Colonic mucosa (tissue), 4 donors: ENCODE data around the gene IRGC. TPM values are rescaled to one million over a fixed set of nuclear protein-coding genes. Genes with fewer than 3 reads are reported as not detected.

Experiments
- DNase-seq: peaks from one replicate; pipeline ENCODE4 v3.0.0-alpha.2; 2020
- H3K27ac ChIP-seq: fragments of 200-600 bp; one replicate; pipeline ENCODE4 v1.8.0; 2021
- H3K27me3 ChIP-seq: fragments of 200-600 bp; one replicate; pipeline ENCODE4 v1.8.0; 2021
- H3K36me3 ChIP-seq: fragments of 200-600 bp; one replicate; pipeline ENCODE4 v1.8.0; 2021
- H3K4me1 ChIP-seq: fragments of 200-600 bp; one replicate; pipeline ENCODE4 v1.8.0; 2021; ENCODE audit warnings: mild to moderate bottlenecking
- H3K4me3 ChIP-seq: fragments of 200-600 bp; one replicate; pipeline ENCODE4 v1.8.0; 2021
- H3K9ac ChIP-seq, 2 donors: one replicate each; pipeline ENCODE4 v1.7.0; 2013; ENCODE audit warnings: control low read depth in 2 of 2, low read depth in 2 of 2, low read length in 2 of 2
- H3K9me3 ChIP-seq: fragments of 200-600 bp; one replicate; pipeline ENCODE4 v1.8.0; 2021
- intact Hi-C: fragments of 100-400 bp; cut with DNase I; formaldehyde crosslinking; loops from one replicate; pipeline ENCODE4 v1.14.1; 2022
- total RNA-seq, 2 donors: library from RNA; stranded (reverse); fragmentation: NEBNext Ultra II Directional in 1 of 2; extraction: Animal tissue kit (Norgen Biotek cat#: 25700) in 1 of 2; gene quantifications; one replicate each; pipeline ENCODE4 v1.2.1, GENCODE V29; 2021
- TF ChIP-seq, protein P1 (sequence below): fragments of 200-600 bp; IDR thresholded peaks from one replicate; pipeline ENCODE4 v1.8.0; 2022; ENCODE audit warnings: antibody characterized with exemption, mild to moderate bottlenecking
- donor health status: healthy.
- donor health status: DM: no; HTN: no; CAD: no.
- donor health status: DM: no; HTN: no; CAD: no.

IRGC gene, protein sequence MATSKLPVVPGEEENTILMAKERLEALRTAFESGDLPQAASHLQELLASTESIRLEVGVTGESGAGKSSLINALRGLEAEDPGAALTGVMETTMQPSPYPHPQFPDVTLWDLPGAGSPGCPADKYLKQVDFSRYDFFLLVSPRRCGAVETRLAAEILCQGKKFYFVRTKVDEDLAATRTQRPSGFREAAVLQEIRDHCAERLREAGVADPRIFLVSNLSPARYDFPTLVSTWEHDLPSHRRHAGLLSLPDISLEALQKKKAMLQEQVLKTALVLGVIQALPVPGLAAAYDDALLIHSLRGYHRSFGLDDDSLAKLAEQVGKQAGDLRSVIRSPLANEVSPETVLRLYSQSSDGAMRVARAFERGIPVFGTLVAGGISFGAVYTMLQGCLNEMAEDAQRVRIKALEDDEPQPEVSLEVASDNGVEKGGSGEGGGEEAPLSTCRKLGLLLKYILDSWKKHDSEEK
- not detected for total RNA-seq

DNA sequence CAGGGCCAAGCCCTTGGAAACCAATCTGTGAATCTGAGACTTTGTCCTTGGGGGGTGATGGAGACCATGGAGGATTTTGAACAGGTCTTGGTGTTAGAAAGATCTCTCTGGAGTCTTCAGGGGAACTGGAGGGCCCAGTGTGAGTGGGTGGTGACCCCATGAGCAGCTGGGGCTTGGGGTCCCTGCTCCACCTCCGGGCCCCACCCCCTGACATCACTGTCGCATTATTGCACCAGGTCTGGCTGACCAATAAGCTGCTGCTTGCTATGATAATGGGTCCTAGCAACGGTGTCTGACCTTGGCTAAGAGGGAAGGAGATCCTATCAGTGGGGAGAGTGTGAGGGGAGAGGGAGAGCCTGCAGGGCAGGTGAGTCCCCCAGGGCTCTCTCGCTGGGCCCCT, at the start of gene IRGC:
Gene IRGC (plus strand): TSS at position 301 of the 400 bp plus-strand sequence. CDS start 2,483 bp downstream, outside the sequence.
- no peak within 1 kb of the TSS for H3K9ac ChIP-seq
- no peaks in the 10 kb centered on the region for H3K27me3 ChIP-seq
- TF ChIP-seq, protein P1, sequence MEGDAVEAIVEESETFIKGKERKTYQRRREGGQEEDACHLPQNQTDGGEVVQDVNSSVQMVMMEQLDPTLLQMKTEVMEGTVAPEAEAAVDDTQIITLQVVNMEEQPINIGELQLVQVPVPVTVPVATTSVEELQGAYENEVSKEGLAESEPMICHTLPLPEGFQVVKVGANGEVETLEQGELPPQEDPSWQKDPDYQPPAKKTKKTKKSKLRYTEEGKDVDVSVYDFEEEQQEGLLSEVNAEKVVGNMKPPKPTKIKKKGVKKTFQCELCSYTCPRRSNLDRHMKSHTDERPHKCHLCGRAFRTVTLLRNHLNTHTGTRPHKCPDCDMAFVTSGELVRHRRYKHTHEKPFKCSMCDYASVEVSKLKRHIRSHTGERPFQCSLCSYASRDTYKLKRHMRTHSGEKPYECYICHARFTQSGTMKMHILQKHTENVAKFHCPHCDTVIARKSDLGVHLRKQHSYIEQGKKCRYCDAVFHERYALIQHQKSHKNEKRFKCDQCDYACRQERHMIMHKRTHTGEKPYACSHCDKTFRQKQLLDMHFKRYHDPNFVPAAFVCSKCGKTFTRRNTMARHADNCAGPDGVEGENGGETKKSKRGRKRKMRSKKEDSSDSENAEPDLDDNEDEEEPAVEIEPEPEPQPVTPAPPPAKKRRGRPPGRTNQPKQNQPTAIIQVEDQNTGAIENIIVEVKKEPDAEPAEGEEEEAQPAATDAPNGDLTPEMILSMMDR, result no peak
- intact Hi-C loops, result no loop called here
- H3K27ac ChIP-seq, result no peak within 1 kb of the TSS
- H3K36me3 ChIP-seq, result no peaks in the 10 kb centered on the region
- H3K4me3 ChIP-seq, result no peak within 1 kb of the TSS
- no peak for DNase-seq
- H3K9me3 ChIP-seq, result no peaks in the 10 kb centered on the region
- H3K4me1 ChIP-seq, result no peaks in the 10 kb centered on the region

DNA sequence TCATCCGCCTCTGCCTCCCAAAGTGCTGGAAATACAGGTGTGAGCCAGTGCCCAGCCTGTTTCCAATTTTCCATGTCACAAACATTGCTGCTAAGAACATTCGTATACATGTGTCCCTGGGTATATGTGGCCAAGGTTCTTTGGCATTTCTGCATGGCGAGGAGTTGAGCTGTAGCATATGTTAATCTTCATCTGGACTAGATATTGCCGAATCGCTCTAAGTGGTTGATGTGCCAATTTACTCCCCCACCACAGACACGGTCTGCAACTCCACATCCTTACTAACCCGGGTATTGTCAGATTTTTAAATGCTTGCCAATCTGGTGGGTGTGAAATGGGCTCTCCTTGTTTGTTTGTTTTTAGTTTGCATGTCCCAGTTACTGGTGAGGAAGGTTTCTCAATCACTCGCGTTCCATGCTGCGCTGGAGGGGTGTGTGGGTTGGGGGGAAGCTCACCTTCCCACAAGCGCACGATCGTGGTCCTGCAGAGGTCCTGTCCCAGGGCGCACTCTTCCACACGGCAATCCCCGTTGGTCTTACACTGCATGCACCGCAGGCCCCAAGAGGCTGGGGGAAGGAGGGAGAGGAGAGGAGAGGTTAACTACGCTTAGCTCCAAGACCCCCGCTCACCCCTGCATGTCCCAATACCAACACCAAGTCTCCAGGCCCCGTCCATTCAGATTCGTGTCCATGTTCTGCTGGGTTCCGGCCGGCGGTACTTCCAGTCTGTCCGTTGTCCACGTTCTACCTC, 48.6 kb upstream of the IRGC start:
- no peaks in the 10 kb centered on the region for H3K36me3 ChIP-seq
- DNase-seq, result peak; percentile 46
- TF ChIP-seq, protein P1, result no peak
- no peak overlapping the region for H3K27ac ChIP-seq
- intact Hi-C loops, result no loop called here
- H3K9ac ChIP-seq, result peak overlapping the region; percentile 40 to 48
- peak overlapping the region; percentile 26 for H3K4me3 ChIP-seq
- peaks cover 3% of the 10 kb centered on the region for H3K4me1 ChIP-seq
- no peaks in the 10 kb centered on the region for H3K9me3 ChIP-seq
- H3K27me3 ChIP-seq, result no peaks in the 10 kb centered on the region

DNA sequence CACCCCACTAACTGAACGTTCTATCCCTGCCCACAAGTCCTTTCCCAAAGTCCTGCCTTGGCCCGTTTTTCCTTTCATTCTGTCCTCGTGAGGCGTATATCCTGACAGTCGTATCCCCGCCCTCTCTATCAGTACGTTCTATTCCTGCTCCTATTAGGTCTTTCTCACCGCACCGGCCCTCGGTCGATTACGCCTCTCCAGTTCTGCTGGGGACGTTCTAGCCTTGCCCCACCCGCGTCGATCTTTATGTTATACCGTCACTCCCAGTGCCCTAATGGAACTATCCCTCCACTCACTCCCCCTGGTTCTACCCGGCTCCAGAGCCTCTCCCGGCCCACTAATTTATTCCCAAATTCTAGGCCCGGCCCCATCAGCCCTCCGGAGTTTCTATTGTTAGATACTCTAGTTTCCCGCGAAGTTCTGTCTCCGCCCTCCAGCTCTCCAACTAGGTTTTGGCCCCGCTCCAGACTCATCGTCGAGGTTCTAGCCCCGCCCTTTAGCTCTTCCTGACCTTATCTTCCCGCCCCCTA, 47.9 kb upstream of the IRGC start:
- intact Hi-C loops, result no loop called here
- DNase-seq, result peak; percentile 100

DNA sequence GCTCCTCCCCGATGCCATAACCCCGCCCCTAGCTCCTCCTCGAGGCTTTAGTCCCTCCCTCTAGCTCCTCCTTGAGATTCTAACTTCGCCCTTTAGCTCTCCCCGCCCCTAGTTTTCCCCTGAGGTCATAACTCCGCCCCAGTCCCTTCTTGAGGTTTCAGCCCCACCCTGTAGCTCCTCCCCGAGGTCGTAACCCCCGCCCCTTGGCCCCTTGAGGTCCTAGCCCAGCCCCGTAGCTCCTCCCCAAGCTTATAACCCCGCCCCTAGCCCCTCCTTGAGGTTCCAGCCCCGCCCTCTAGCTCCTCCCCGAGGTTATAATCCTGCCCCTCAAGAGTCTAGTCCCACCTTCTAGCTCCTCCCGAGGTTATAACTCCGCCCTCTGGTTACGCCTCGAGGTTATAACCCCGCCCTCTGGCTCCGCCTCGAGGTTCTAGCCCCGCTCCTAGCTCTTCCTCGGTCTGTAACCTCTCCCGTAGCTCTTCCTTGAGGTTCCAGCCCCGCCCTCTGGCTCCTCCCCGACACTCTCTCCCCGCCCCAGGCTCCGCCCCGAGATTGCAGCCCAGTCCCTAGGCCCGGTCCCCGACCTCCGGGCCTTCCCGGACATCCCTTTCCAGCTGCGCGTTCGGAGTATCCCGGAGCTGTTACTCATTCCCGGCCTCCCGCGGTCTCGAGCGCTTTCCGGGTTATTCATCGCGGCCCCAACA, 47.3 kb upstream of the IRGC start:
- TF ChIP-seq, protein P1, result no peak
- Histone ChIP-seq H3K27me3 (no peaks in the 10 kb centered on the region), H3K9ac (peak overlapping the region; percentile 77 to 92), H3K4me3 (peak overlapping the region; percentile 57), H3K27ac (peak overlapping the region; percentile 96), H3K9me3 (no peaks in the 10 kb centered on the region), H3K36me3 (no peaks in the 10 kb centered on the region), H3K4me1 (peaks cover 3% of the 10 kb centered on the region)
- intact Hi-C loops, result no loop called here
- peak; percentile 100 for DNase-seq

More for the DNA sequence above, 47.9 kb upstream of the IRGC start:
- H3K27ac ChIP-seq, result peak overlapping the region; percentile 19
- peaks cover 3% of the 10 kb centered on the region for H3K4me1 ChIP-seq
- H3K9ac ChIP-seq, result peak overlapping the region; percentile 40 to 48
- no peaks in the 10 kb centered on the region for H3K9me3 ChIP-seq
- TF ChIP-seq, protein P1, result no peak
- H3K27me3 ChIP-seq, result no peaks in the 10 kb centered on the region
- H3K36me3 ChIP-seq, result no peaks in the 10 kb centered on the region
- peak overlapping the region; percentile 26 for H3K4me3 ChIP-seq
